Peyer's patch (tissue), 4 donors: Measurements from ENCODE around the gene PAIP2.

Experiments
- CTCF ChIP-seq, 6 experiments: fragments of 450-650 bp in 4 of 6; fragments of 200-600 bp in 2 of 6; sonication (generic) in 1 of 6; IDR thresholded peaks; one replicate each; pipeline ENCODE4 v1.5.1; 2017 to 2019; ENCODE audit warnings: antibody characterized with exemption in 6 of 6, mild to moderate bottlenecking in 3 of 6, moderate library complexity in 1 of 6
- POLR2A ChIP-seq, 2 donors: fragments of 450-650 bp; IDR thresholded peaks; one replicate each; pipeline ENCODE4 v1.5.1; 2017; ENCODE audit warnings: antibody characterized with exemption in 2 of 2, mild to moderate bottlenecking in 2 of 2, moderate library complexity in 2 of 2

- TF ChIP-seq CTCF (IDR thresholded peaks at IDR 0.05) (no peak), POLR2A (IDR thresholded peaks at IDR 0.05) (no peak)
These were observed 12.5 kb downstream of the PAIP2 start for GRCh38 chr5:139354186-139354585.
